Endothelial cell of umbilical vein (primary cell): ENCODE measurements around the gene SPTLC2. TPM values are rescaled to one million over a fixed set of nuclear protein-coding genes. Genes with fewer than 3 reads are reported as not detected.

Experiments
- BruUV-seq: library from RNA; stranded (reverse); fragments of 400-500 nt; replicated peaks from 2 replicates; lab custom pipeline; 2021; lab: Mats Ljungman, UMichigan
- CTCF ChIA-PET: fragments of 300-600, 350-600 bp; sonication (Branson Sonifier 250); formaldehyde crosslinking; loops from one replicate; lab custom pipeline; 2021; ENCODE audit warnings: antibody characterized with exemption, inconsistent platforms; lab: Charles Lee
- POLR2A ChIA-PET: fragments of 300-600, 350-600 bp; sonication (Branson Sonifier 250); formaldehyde crosslinking; loops from one replicate; lab custom pipeline; 2021; ENCODE audit warnings: antibody characterized with exemption, inconsistent platforms; lab: Charles Lee
- DNase-seq: peaks from one replicate; pipeline ENCODE4 v3.0.0-alpha.2; 2011; ENCODE audit warnings: low read depth, low spot score
- FAIRE-seq: peaks from 2 replicates; lab custom pipeline; 2011; peaks lifted over from hg19 to GRCh38; lab: Jason Lieb, UNC
- H2AFZ ChIP-seq: 2 replicates; pipeline ENCODE4 v1.6.0; 2012; ENCODE audit warnings: low read depth, low read length, control low read depth, inconsistent platforms
- H3K27ac ChIP-seq: 2 replicates; pipeline ENCODE4 v1.5.1; 2011; ENCODE audit warnings: low read depth, mild to moderate bottlenecking, control low read depth, low read length, moderate library complexity; ENCODE audit not compliant: insufficient read depth
- H3K27me3 ChIP-seq, 2 experiments: 2 replicates each; pipeline versions ENCODE4 v1.6.0 to v1.6.1; 2011; ENCODE audit warnings: low read length in 2 of 2, mixed read lengths in 1 of 2; ENCODE audit not compliant: control insufficient read depth in 2 of 2, insufficient read depth in 2 of 2
- H3K36me3 ChIP-seq, 2 experiments: 2 replicates in 1 of 2; 3 replicates in 1 of 2; pipeline ENCODE4 v1.5.1; 2011; ENCODE audit warnings: low read length in 2 of 2, mild to moderate bottlenecking in 1 of 2, moderate library complexity in 1 of 2; ENCODE audit not compliant: control insufficient read depth in 2 of 2, insufficient read depth in 2 of 2; ENCODE audit errors: extremely low read depth in 1 of 2
- H3K4me1 ChIP-seq: 3 replicates; pipeline ENCODE4 v1.5.1; 2011; ENCODE audit warnings: mild to moderate bottlenecking, low read length; ENCODE audit not compliant: control insufficient read depth, insufficient read depth; ENCODE audit errors: extremely low read depth
- H3K4me2 ChIP-seq: 2 replicates; pipeline ENCODE4 v1.6.1; 2011; ENCODE audit warnings: low read length, control low read depth, mixed read lengths; ENCODE audit not compliant: insufficient read depth
- H3K4me3 ChIP-seq, 3 experiments: fragments of 200-600 bp in 1 of 3; sonication (generic), shearing (Covaris generic) in 1 of 3; replicated peaks in 1 of 3; 2 replicates each; pipeline ENCODE4 v1.5.1; 2011 to 2016; ENCODE audit warnings: control low read depth in 3 of 3, low read length in 3 of 3, mild to moderate bottlenecking in 2 of 3, inconsistent platforms in 1 of 3, low read depth in 1 of 3, moderate library complexity in 1 of 3; ENCODE audit not compliant: insufficient read depth in 1 of 3
- H3K79me2 ChIP-seq: 2 replicates; pipeline ENCODE4 v1.6.0; 2012; ENCODE audit warnings: low read length, inconsistent platforms; ENCODE audit not compliant: control insufficient read depth, insufficient read depth
- H3K9ac ChIP-seq: replicated peaks from 2 replicates; pipeline ENCODE3; 2011; ENCODE audit warnings: low read length, control low read depth; ENCODE audit not compliant: insufficient read depth; ENCODE audit errors: extremely low read depth
- H3K9me1 ChIP-seq: replicated peaks from 3 replicates; pipeline ENCODE4 v1.6.0; 2011; ENCODE audit warnings: mild to moderate bottlenecking, low read length; ENCODE audit not compliant: control insufficient read depth, insufficient read depth; ENCODE audit errors: extremely low read depth
- H3K9me3 ChIP-seq: replicated peaks from 2 replicates; pipeline ENCODE4 v1.5.1; 2012; ENCODE audit warnings: low read length, inconsistent platforms; ENCODE audit not compliant: control insufficient read depth, insufficient read depth
- H4K20me1 ChIP-seq: replicated peaks from 2 replicates; pipeline ENCODE3; 2011; ENCODE audit warnings: mild to moderate bottlenecking, low read length; ENCODE audit not compliant: control insufficient read depth, insufficient read depth; ENCODE audit errors: extremely low read depth
- EZH2 ChIP-seq: IDR thresholded peaks from 2 replicates; pipeline ENCODE4 v1.6.1; 2012; ENCODE audit warnings: borderline replicate concordance, low read depth, mild to moderate bottlenecking, moderate library complexity, low read length, inconsistent platforms; ENCODE audit not compliant: severe bottlenecking
- FOS ChIP-seq: IDR thresholded peaks from 2 replicates; pipeline ENCODE4 v1.6.1; 2011; ENCODE audit warnings: mild to moderate bottlenecking, low read length, moderate library complexity, borderline replicate concordance; ENCODE audit not compliant: insufficient read depth
- GATA2 ChIP-seq: IDR thresholded peaks from 2 replicates; pipeline ENCODE4 v1.7.0; 2011; ENCODE audit warnings: low read depth, mild to moderate bottlenecking, moderate library complexity, mixed read lengths, low read length; ENCODE audit not compliant: insufficient read length, insufficient read depth
- JUN ChIP-seq: IDR thresholded peaks from 2 replicates; pipeline ENCODE4 v1.6.1; 2011; ENCODE audit warnings: borderline replicate concordance, low read depth; ENCODE audit not compliant: insufficient read length, insufficient read depth
- MYC ChIP-seq: IDR thresholded peaks from one replicate; pipeline ENCODE4 v1.6.1; 2011; ENCODE audit warnings: mild to moderate bottlenecking, low read depth, low read length
- POLR2A ChIP-seq: IDR thresholded peaks from 2 replicates; pipeline ENCODE4 v1.6.1; 2012; ENCODE audit warnings: low read depth, mild to moderate bottlenecking, control low read depth, low read length
- POLR2AphosphoS5 ChIP-seq: IDR thresholded peaks from 2 replicates; pipeline ENCODE4 v1.6.1; 2012; ENCODE audit warnings: low read depth, mild to moderate bottlenecking, control low read depth, low read length, moderate library complexity; ENCODE audit not compliant: insufficient read depth
- dilution Hi-C: fragments of 300-500 bp; cut with MboI; formaldehyde crosslinking; loops from one replicate; pipeline ENCODE4 v1.15.0; 2019; ENCODE audit warnings: low sequenced_read_pairs; ENCODE audit not compliant: extremely low pct_ligation_motif_present
- intact Hi-C: fragments of 100-400 bp; cut with micrococcal nuclease; formaldehyde crosslinking; loops from one replicate; pipeline ENCODE4 v1.10.0; 2022
- polyA plus RNA-seq, 4 experiments: library from polyadenylated mRNA; depleted of rRNA in 3 of 4; stranded (reverse) in 3 of 4; unstranded in 1 of 4; fragments of >200 nt; gene quantifications; 2 replicates each; pipeline versions ENCODE4 v1.2.1 to v1.2.3, GENCODE V29; 2011 to 2012; ENCODE audit warnings: missing spikeins in 1 of 4
- total RNA-seq: library from RNA; stranded (reverse); gene quantifications from 2 replicates; pipeline ENCODE4 v1.2.3, GENCODE V29; 2021
- TF ChIP-seq, protein P1 (sequence below): IDR thresholded peaks from 2 replicates; pipeline ENCODE4 v1.6.1; 2011; ENCODE audit not compliant: insufficient read depth, insufficient read length
- TF ChIP-seq, protein P2 (sequence below), 2 donors: IDR thresholded peaks; 1 replicate in 1 of 2; 2 replicates in 1 of 2; pipeline ENCODE4 v1.5.1; 2011; ENCODE audit warnings: low read length in 2 of 2, mild to moderate bottlenecking in 2 of 2, moderate library complexity in 2 of 2, control low read depth in 1 of 2, inconsistent platforms in 1 of 2, low read depth in 1 of 2; ENCODE audit not compliant: insufficient read depth in 1 of 2; ENCODE audit errors: extremely low read depth in 1 of 2

Gene SPTLC2
- total and polyA plus RNA-seq, 2 donors (not counting 3 experiments of a cell fraction or from before 2014, with no cell fraction given): 19.1 to 71.3 TPM

- Histone ChIP-seq H3K36me3 (peaks cover 12 to 22% of the 10 kb centered on the region in 2 experiments), H3K4me2 (no peak overlapping the region), H3K9ac (no peak overlapping the region), H3K27ac (no peak overlapping the region), H3K27me3 (no peaks in the 10 kb centered on the region), H2AFZ (no peak overlapping the region), H3K4me1 (no peaks in the 10 kb centered on the region), H3K9me1 (no peaks in the 10 kb centered on the region), H3K9me3 (no peaks in the 10 kb centered on the region), H3K4me3 (no peak overlapping the region), H4K20me1 (no peaks in the 10 kb centered on the region), H3K79me2 (no peaks in the 10 kb centered on the region)
- no TSS peak for BruUV-seq
- ChIA-PET POLR2A (no interaction called here), CTCF (interaction anchor here (1.8 kb wide), 1 partner anchor 11 kb away, joined by 5 read pairs; no protein-coding TSS in a partner anchor)
- intact Hi-C loops (no loop called here), dilution Hi-C loops (no loop called here)
- no peak for DNase-seq
- no peak for FAIRE-seq
- TF ChIP-seq FOS (no peak), JUN (no peak), GATA2 (no peak), POLR2AphosphoS5 (no peak), EZH2 (no peak), POLR2A (no peak), MYC (no peak)
- TF ChIP-seq, protein P1, sequence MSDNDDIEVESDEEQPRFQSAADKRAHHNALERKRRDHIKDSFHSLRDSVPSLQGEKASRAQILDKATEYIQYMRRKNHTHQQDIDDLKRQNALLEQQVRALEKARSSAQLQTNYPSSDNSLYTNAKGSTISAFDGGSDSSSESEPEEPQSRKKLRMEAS: no peak
- TF ChIP-seq, protein P2, sequence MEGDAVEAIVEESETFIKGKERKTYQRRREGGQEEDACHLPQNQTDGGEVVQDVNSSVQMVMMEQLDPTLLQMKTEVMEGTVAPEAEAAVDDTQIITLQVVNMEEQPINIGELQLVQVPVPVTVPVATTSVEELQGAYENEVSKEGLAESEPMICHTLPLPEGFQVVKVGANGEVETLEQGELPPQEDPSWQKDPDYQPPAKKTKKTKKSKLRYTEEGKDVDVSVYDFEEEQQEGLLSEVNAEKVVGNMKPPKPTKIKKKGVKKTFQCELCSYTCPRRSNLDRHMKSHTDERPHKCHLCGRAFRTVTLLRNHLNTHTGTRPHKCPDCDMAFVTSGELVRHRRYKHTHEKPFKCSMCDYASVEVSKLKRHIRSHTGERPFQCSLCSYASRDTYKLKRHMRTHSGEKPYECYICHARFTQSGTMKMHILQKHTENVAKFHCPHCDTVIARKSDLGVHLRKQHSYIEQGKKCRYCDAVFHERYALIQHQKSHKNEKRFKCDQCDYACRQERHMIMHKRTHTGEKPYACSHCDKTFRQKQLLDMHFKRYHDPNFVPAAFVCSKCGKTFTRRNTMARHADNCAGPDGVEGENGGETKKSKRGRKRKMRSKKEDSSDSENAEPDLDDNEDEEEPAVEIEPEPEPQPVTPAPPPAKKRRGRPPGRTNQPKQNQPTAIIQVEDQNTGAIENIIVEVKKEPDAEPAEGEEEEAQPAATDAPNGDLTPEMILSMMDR (IDR thresholded peaks at IDR 0.05; ENCODE audit: extremely low read depth in 1 of 2, insufficient read depth in 1 of 2, low read depth in 1 of 2, low read length in 2 of 2): no peak
Observed at GRCh38 chr14:77507762-77508161, 108.7 kb downstream of the SPTLC2 start.
